Natural killer cell (primary cell): ENCODE results near the gene TCOF1. TPM values are rescaled to one million over a fixed set of nuclear protein-coding genes. Genes with fewer than 3 reads are reported as not detected.

Experiments
- ATAC-seq, 3 donors: fragments of 150-1000 bp in 2 of 3; fragments of 200-7000 bp in 1 of 3; cut with Tn5 transposase; 1 replicate in 1 of 3; 2 replicates in 2 of 3; pipeline ENCODE4 v1.10.0; 2021; ENCODE audit warnings: mild to moderate bottlenecking in 2 of 3, moderate library complexity in 2 of 3
- DNase-seq, 2 donors: peaks; one replicate each; pipeline versions ENCODE4 v3.0.0 to v3.0.0-alpha.2; 2013 to 2021; ENCODE audit warnings: mixed read lengths in 1 of 2
- H3K27ac ChIP-seq: one replicate; pipeline ENCODE4 v1.5.1; 2013; ENCODE audit warnings: mild to moderate bottlenecking, low read length
- H3K27me3 ChIP-seq: one replicate; pipeline ENCODE4 v1.6.1; 2013; ENCODE audit warnings: low read length; ENCODE audit not compliant: control insufficient read depth, insufficient read depth
- H3K36me3 ChIP-seq: one replicate; pipeline ENCODE4 v1.6.1; 2013; ENCODE audit warnings: low read length; ENCODE audit not compliant: control insufficient read depth, insufficient read depth
- H3K4me1 ChIP-seq: one replicate; pipeline ENCODE4 v1.6.1; 2013; ENCODE audit warnings: low read length; ENCODE audit not compliant: control insufficient read depth, insufficient read depth
- H3K4me3 ChIP-seq: one replicate; pipeline ENCODE4 v1.5.1; 2013; ENCODE audit warnings: low read length
- H3K9me3 ChIP-seq: one replicate; pipeline ENCODE4 v1.6.1; 2013; ENCODE audit warnings: low read length; ENCODE audit not compliant: control insufficient read depth, insufficient read depth
- H3K27ac Mint-ChIP-seq, 2 donors: one replicate each; pipeline ENCODE4 v1.8.0; 2022; ENCODE audit warnings: mild to moderate bottlenecking in 2 of 2, mixed read lengths in 2 of 2, moderate library complexity in 1 of 2
- H3K27me3 Mint-ChIP-seq, 2 donors: one replicate each; pipeline ENCODE4 v1.8.0; 2022; ENCODE audit warnings: low read depth in 2 of 2, mixed read lengths in 2 of 2
- H3K36me3 Mint-ChIP-seq: one replicate; pipeline ENCODE4 v1.8.0; 2022; ENCODE audit warnings: mixed read lengths
- H3K4me1 Mint-ChIP-seq, 2 donors: one replicate each; pipeline ENCODE4 v1.8.0; 2022; ENCODE audit warnings: mixed read lengths in 2 of 2
- H3K4me3 Mint-ChIP-seq: one replicate; pipeline ENCODE4 v1.8.0; 2022; ENCODE audit warnings: mild to moderate bottlenecking, moderate library complexity, mixed read lengths
- H3K9me3 Mint-ChIP-seq, 2 donors: one replicate each; pipeline ENCODE4 v1.8.0; 2022; ENCODE audit warnings: mixed read lengths in 2 of 2
- CTCF ChIP-seq: fragments of 200-600 bp; IDR thresholded peaks from one replicate; pipeline ENCODE4 v1.8.0; 2022; ENCODE audit warnings: antibody characterized with exemption
- WGBS: methylation state at CpG from one replicate; pipeline ENCODE4 v1.1.7; 2013; ENCODE audit warnings: missing lambda C conversion rate; ENCODE audit not compliant: insufficient coverage; 5-methylcytosine and 5-hydroxymethylcytosine counted together
- intact Hi-C: fragments of 100-400 bp; cut with micrococcal nuclease; formaldehyde crosslinking; loops from one replicate; pipeline ENCODE4 v1.14.2; 2022
- total RNA-seq, 4 donors: library from RNA; stranded (reverse); fragments of 120-200 nt in 1 of 4; gene quantifications; one replicate each; pipeline versions ENCODE4 v1.2.3 to v1.2.4, GENCODE V29; 2013 to 2022

TCOF1 gene
- total RNA-seq, 3 donors from 2014 or later (not counting 1 experiment from before 2014, with no cell fraction given): 51.5 to 62.6 (median 51.7) TPM

DNA sequence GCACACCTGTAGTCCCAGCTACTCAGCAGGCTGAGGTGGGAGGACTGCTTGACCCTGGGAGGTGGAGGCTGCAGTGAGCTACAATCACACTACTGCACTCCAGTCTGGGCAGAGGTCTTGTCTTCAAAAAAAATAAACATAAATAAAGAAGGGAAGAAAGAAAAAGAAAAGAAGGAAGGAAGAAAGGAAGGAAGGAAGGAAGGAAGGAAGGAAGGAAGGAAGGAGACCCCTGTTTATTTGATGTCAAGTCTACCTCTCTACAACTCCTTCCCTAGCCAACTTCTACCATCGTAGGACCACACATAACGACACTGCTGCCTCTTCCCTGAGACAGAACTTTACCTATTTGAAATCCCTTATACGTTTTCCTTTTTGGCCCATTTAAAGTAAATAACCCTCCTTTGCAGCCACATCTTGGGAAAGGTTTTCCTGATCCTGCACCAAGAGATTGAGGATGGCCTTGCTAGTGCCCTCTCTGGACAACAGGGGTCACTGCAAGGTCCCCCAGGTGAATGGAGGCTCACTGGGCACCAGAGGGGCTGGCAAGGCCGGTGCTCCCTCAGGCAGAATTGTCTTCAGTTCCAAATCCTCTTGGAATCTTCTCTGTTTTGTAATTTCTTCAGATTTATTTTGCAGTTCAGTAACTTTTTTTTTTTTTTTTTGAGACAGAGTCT is 81.5 kb downstream of the TCOF1 start:
- Mint-ChIP-seq H3K36me3 (no peaks in the 10 kb centered on the region), H3K27me3 (no peaks in the 10 kb centered on the region), H3K4me3 (no peak overlapping the region), H3K27ac (no peak overlapping the region), H3K4me1 (peaks cover 7 to 23% of the 10 kb centered on the region in 2 donors), H3K9me3 (no peaks in the 10 kb centered on the region)
- 89% methylated on average over 4 of the region's 4 CpGs for WGBS
- Histone ChIP-seq H3K9me3 (no peaks in the 10 kb centered on the region), H3K27me3 (no peaks in the 10 kb centered on the region), H3K4me1 (peaks cover 7% of the 10 kb centered on the region), H3K36me3 (peaks cover 12% of the 10 kb centered on the region), H3K27ac (no peak overlapping the region), H3K4me3 (no peak overlapping the region)
- DNase-seq (peak in 1 of 2 donors; percentile 41), ATAC-seq (no peak)
- intact Hi-C loops: loop anchor here (5.0 kb wide), 1 partner anchor 82 kb away; the partner anchor contains the start of gene TCOF1
- peak; percentile 42 for TF ChIP-seq CTCF

DNA sequence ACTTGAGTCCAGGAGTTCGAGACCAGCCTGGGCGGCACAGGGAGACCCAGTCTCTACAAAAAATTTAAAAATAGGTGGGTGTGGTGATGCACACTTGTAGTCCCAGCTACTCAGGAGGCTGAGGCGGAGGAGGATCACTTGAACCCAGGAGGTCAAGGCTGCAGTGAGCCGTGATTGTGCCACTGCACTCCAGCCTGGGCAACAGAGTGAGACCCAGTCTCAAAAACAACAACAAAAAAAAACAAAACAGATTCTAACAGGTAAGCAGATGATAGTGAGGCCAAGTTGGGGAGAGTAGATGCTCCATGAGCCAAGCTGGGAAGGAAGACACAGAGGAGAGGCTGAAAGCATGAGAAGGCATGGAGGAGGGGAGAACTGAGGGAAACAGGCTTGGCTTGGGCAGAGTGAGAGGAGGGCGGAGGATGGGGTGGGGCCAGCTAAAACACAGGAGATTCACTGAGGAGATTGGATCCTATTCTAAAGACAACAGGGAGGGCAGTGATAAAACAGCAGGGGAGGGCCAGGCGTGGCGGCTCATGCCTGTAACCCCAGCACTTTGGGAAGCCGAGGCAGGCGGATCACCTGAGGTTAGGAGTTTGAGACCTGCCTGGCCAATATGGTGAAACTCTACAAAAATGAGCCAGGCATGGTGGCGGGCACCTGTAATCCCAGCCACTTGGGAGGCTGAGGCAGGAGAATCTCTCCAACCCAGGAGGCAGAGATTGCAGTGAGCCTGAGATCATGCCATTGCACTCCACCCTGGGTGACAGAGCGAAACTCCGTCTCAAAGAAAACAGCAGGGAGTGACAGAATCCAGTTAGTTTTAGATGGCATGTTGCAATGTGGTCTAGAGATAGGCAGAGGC is 83.7 kb downstream of the TCOF1 start:
- intact Hi-C loops: loop anchor here (10.0 kb wide), 1 partner anchor 1334 kb away; the partner anchor contains the start of gene G3BP1
- Histone ChIP-seq H3K9me3 (no peaks in the 10 kb centered on the region), H3K4me3 (no peak overlapping the region), H3K36me3 (peaks cover 32% of the 10 kb centered on the region), H3K27me3 (no peaks in the 10 kb centered on the region), H3K4me1 (peaks cover 3% of the 10 kb centered on the region), H3K27ac (no peak overlapping the region)
- ATAC-seq (no peak), DNase-seq (no peak)
- WGBS: 96% methylated on average over 12 of the region's 12 CpGs
- Mint-ChIP-seq H3K9me3 (no peaks in the 10 kb centered on the region), H3K36me3 (peaks cover 3% of the 10 kb centered on the region), H3K27ac (peak overlapping the region in 1 of 2 donors; percentile 38), H3K4me3 (no peak overlapping the region), H3K27me3 (no peaks in the 10 kb centered on the region), H3K4me1 (peaks cover 4 to 20% of the 10 kb centered on the region in 2 donors)
- no peak for TF ChIP-seq CTCF

GRCh38 chr5:150441813-150442698 is 84.6 kb downstream of the TCOF1 start:
- peaks cover 10% of the 10 kb centered on the region for H3K4me1 ChIP-seq
- intact Hi-C loops: loop anchor here (10.0 kb wide), 1 partner anchor 1333 kb away; the partner anchor contains the start of gene G3BP1
- ATAC-seq: peak in 1 of 3 donors; percentile 21
- 74% methylated on average over 18 of the region's 18 CpGs for WGBS
- H3K4me3 Mint-ChIP-seq: no peak overlapping the region
- no peak for DNase-seq
- no peak overlapping the region for H3K27ac ChIP-seq
- no peak for TF ChIP-seq CTCF
- no peaks in the 10 kb centered on the region for H3K9me3 Mint-ChIP-seq
- no peak overlapping the region for H3K27ac Mint-ChIP-seq
- no peak overlapping the region for H3K4me3 ChIP-seq
- no peaks in the 10 kb centered on the region for H3K27me3 ChIP-seq
- H3K36me3 Mint-ChIP-seq: peaks cover 9% of the 10 kb centered on the region
- peaks cover 10 to 27% of the 10 kb centered on the region in 2 donors for H3K4me1 Mint-ChIP-seq
- no peaks in the 10 kb centered on the region for H3K9me3 ChIP-seq
- H3K27me3 Mint-ChIP-seq: no peaks in the 10 kb centered on the region
- H3K36me3 ChIP-seq: peaks cover 41% of the 10 kb centered on the region
